HepG2 (cell line): ENCODE measurements around the gene MSX2. TPM values are rescaled to one million over a fixed set of nuclear protein-coding genes. Genes with fewer than 3 reads are reported as not detected.

Experiments
- ATAC-seq: fragments of 200-7000 bp; cut with Tn5 transposase; 3 replicates; pipeline ENCODE4 v1.9.1; 2020; ENCODE audit warnings: mild to moderate bottlenecking, moderate library complexity
- BruUV-seq: library from RNA; stranded (reverse); fragments of 400-500 nt; replicated peaks from 2 replicates; lab custom pipeline; 2021; lab: Mats Ljungman, UMichigan
- CTCF ChIA-PET: fragments of 300-600 bp; formaldehyde crosslinking; extraction: SDS; loops from one replicate; lab custom pipeline; 2021; ENCODE audit warnings: low total read pairs, inconsistent platforms, low intra/inter-chr PET ratio; lab: Yijun Ruan, JAX
- POLR2A ChIA-PET: fragments of 350-600 bp; sonication (Branson Sonifier 250); formaldehyde crosslinking; loops from one replicate; lab custom pipeline; 2020; ENCODE audit warnings: antibody characterized with exemption, inconsistent platforms; lab: Yijun Ruan, JAX
- DNase-seq: peaks from one replicate; pipeline ENCODE4 v3.0.0-alpha.2; 2015; ENCODE audit warnings: low spot score
- FAIRE-seq: peaks from 3 replicates; lab custom pipeline; 2011; peaks lifted over from hg19 to GRCh38; lab: Jason Lieb, UNC
- H2AFZ ChIP-seq: one replicate; pipeline ENCODE4 v1.6.1; 2011; ENCODE audit warnings: low read length, inconsistent platforms
- H3K27ac ChIP-seq: fragments of 300-600 bp; 3 replicates; pipeline ENCODE4 v1.8.0; 2011; ENCODE audit warnings: mixed run types, mild to moderate bottlenecking, mixed read lengths, low read length, inconsistent platforms; ENCODE audit not compliant: insufficient read depth; ENCODE audit errors: extremely low read length
- H3K27me3 ChIP-seq, 2 experiments: fragments of 200-600 bp in 1 of 2; 2 replicates in 1 of 2; 3 replicates in 1 of 2; pipeline versions ENCODE4 v1.6.0 to v1.8.0; 2011; ENCODE audit warnings: low read length in 2 of 2, mild to moderate bottlenecking in 2 of 2, moderate library complexity in 2 of 2, inconsistent platforms in 1 of 2; ENCODE audit not compliant: insufficient read depth in 2 of 2, control insufficient read depth in 1 of 2
- H3K36me3 ChIP-seq, 2 experiments: fragments of 200-600 bp in 1 of 2; replicated peaks in 1 of 2; 2 replicates in 1 of 2; 3 replicates in 1 of 2; pipeline versions ENCODE4 v1.5.1 to v1.8.0; 2011; ENCODE audit warnings: low read length in 2 of 2, inconsistent platforms in 1 of 2; ENCODE audit not compliant: insufficient read depth in 2 of 2, control insufficient read depth in 1 of 2
- H3K4me1 ChIP-seq: 2 replicates; pipeline ENCODE4 v1.5.1; 2012; ENCODE audit warnings: low read length, inconsistent platforms; ENCODE audit not compliant: insufficient read depth
- H3K4me2 ChIP-seq: 2 replicates; pipeline ENCODE4 v1.6.0; 2011; ENCODE audit warnings: low read depth, low read length, inconsistent platforms
- H3K4me3 ChIP-seq, 3 experiments: fragments of 200-600 bp in 1 of 3; sonication (generic), shearing (Covaris generic) in 1 of 3; replicated peaks in 1 of 3; 2 replicates each; pipeline ENCODE4 v1.5.1; 2011 to 2016; ENCODE audit warnings: low read length in 3 of 3, inconsistent platforms in 2 of 3, low read depth in 2 of 3, mild to moderate bottlenecking in 2 of 3, control low read depth in 1 of 3, mixed read lengths in 1 of 3; ENCODE audit not compliant: insufficient read depth in 1 of 3
- H3K79me2 ChIP-seq: one replicate; pipeline ENCODE4 v1.6.1; 2011; ENCODE audit warnings: low read length, inconsistent platforms; ENCODE audit not compliant: insufficient read depth
- H3K9ac ChIP-seq: 2 replicates; pipeline ENCODE4 v1.6.0; 2011; ENCODE audit warnings: mild to moderate bottlenecking, low read depth, low read length, inconsistent platforms; ENCODE audit not compliant: insufficient read depth
- H3K9me3 ChIP-seq: 2 replicates; pipeline ENCODE4 v1.5.1; 2012; ENCODE audit warnings: mild to moderate bottlenecking, low read length
- H4K20me1 ChIP-seq: 2 replicates; pipeline ENCODE4 v1.6.0; 2011; ENCODE audit warnings: inconsistent platforms, mild to moderate bottlenecking, low read length, moderate library complexity; ENCODE audit not compliant: insufficient read depth
- FOXK1 ChIP-seq: sonication (generic); formaldehyde crosslinking; IDR thresholded peaks from 2 replicates; pipeline ENCODE4 v1.4.0; 2020; ENCODE audit warnings: low read depth, missing genetic modification reagents, borderline replicate concordance
- ISX ChIP-seq: sonication (generic); formaldehyde crosslinking; conservative IDR thresholded peaks from 2 replicates; pipeline ENCODE4 v1.5.0; 2020; ENCODE audit warnings: missing genetic modification reagents
- KLF15 ChIP-seq: sonication (generic); formaldehyde crosslinking; IDR thresholded peaks from 2 replicates; pipeline ENCODE4 v1.8.1; 2023; ENCODE audit warnings: borderline replicate concordance, mild to moderate bottlenecking, inconsistent platforms, missing genetic modification reagents, mixed read lengths
- MEIS1 ChIP-seq: sonication (generic); formaldehyde crosslinking; IDR thresholded peaks from 2 replicates; pipeline ENCODE4 v1.9.0; 2021; ENCODE audit warnings: mild to moderate bottlenecking, missing genetic modification reagents, moderate library complexity, borderline replicate concordance
- NCOA1 ChIP-seq: sonication (generic); formaldehyde crosslinking; IDR thresholded peaks from 2 replicates; pipeline ENCODE4 v1.9.0; 2021; ENCODE audit warnings: missing genetic modification reagents
- NFIC ChIP-seq: IDR thresholded peaks from 2 replicates; pipeline ENCODE4 v1.6.1; 2012; ENCODE audit warnings: mild to moderate bottlenecking, low read length, inconsistent platforms
- NR1H2 ChIP-seq: sonication (generic); formaldehyde crosslinking; IDR thresholded peaks from 2 replicates; pipeline ENCODE4 v1.8.1; 2022; ENCODE audit warnings: low read depth, missing genetic modification reagents, borderline replicate concordance
- SETDB1 ChIP-seq: sonication (generic); formaldehyde crosslinking; IDR thresholded peaks from 2 replicates; pipeline ENCODE4 v1.5.1; 2020; ENCODE audit warnings: missing genetic modification reagents, mild to moderate bottlenecking, borderline replicate concordance
- SSRP1 ChIP-seq: IDR thresholded peaks from 2 replicates; pipeline ENCODE4 v1.6.1; 2016; ENCODE audit warnings: control low read depth
- THAP11 ChIP-seq: IDR thresholded peaks from 2 replicates; pipeline ENCODE4 v1.6.1; 2016; ENCODE audit warnings: missing biosample characterization, missing genetic modification reagents
- ZBTB3 ChIP-seq: sonication (generic); formaldehyde crosslinking; IDR thresholded peaks from 2 replicates; pipeline ENCODE4 v1.4.0; 2020; ENCODE audit warnings: low read depth, mild to moderate bottlenecking, moderate library complexity, missing genetic modification reagents, borderline replicate concordance
- WGBS: methylation state at CpG from one replicate; pipeline ENCODE4 v1.1.6; 2017; ENCODE audit warnings: low lambda C conversion rate; 5-methylcytosine and 5-hydroxymethylcytosine counted together
- in situ Hi-C: cut with HindIII; loops from 2 replicates; pipeline ENCODE4 v1.10.0; 2017; ENCODE audit warnings: low pct_unique_long_range_greater_than_20kb; ENCODE audit not compliant: extremely low pct_ligation_motif_present
- intact Hi-C: fragments of 100-400 bp; cut with micrococcal nuclease; formaldehyde crosslinking; loops from one replicate; pipeline ENCODE4 v1.10.0; 2022; ENCODE audit not compliant: unreplicated experiment
- polyA plus RNA-seq, 8 experiments: library from polyadenylated mRNA; depleted of rRNA in 3 of 8; stranded (reverse) in 7 of 8; unstranded in 1 of 8; fragments of >200 nt; fragmentation: Illumina TruSeq in 4 of 8; extraction: Trizol in 4 of 8; gene quantifications; 2 replicates each; pipeline versions ENCODE4 v1.2.1 to v1.2.3, GENCODE V29; 2011 to 2016; ENCODE audit warnings: low read depth in 4 of 8, missing spikeins in 1 of 8, mixed read lengths in 1 of 8; ENCODE audit not compliant: insufficient read depth in 1 of 8
- total RNA-seq, 5 experiments: library from RNA; depleted of rRNA; stranded (reverse); fragments of >200 nt; fragmentation: Illumina TruSeq; extraction: Trizol; gene quantifications; 2 replicates each; pipeline ENCODE4 v1.2.3, GENCODE V29; 2016; ENCODE audit warnings: low read depth in 1 of 5
- TF ChIP-seq, protein P1 (sequence below): sonication (generic); formaldehyde crosslinking; IDR thresholded peaks from 2 replicates; pipeline ENCODE4 v1.5.0; 2020; ENCODE audit warnings: mild to moderate bottlenecking, missing genetic modification reagents, borderline replicate concordance
- TF ChIP-seq, protein P2 (sequence below): sonication (generic); formaldehyde crosslinking; IDR thresholded peaks from 2 replicates; pipeline ENCODE4 v1.4.0; 2020; ENCODE audit warnings: missing genetic modification reagents, borderline replicate concordance
- TF ChIP-seq, protein P3 (sequence below): IDR thresholded peaks from 2 replicates; pipeline ENCODE4 v1.6.1; 2016; ENCODE audit warnings: missing compliant biosample characterization, missing genetic modification reagents, borderline replicate concordance

The MSX2 gene
- total and polyA plus RNA-seq, 2 of the 13 experiments (the other 11 are each of a cell fraction or from before 2014, with no cell fraction given), result not detected

DNA sequence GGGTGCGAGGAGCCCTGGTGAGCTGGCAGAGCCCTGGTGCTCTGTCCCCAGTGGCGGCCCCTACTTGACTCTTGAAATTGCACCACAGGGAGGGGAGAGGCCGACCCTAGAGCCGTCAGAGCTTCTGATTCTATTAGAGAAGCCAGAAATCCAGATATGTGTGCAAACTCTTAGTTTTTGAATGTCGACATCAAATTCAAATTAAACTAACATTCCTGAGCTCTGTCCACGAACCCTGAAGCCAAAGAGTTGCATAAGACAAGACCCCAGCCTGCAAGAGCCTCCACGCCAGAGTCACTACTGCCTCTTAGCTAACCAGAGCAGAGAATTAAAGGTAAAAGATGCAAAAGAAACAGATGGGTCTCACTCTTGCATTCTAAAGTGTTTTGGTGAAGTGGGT, 29.8 kb upstream of the MSX2 start:
- Histone ChIP-seq H3K36me3 (no peaks in the 10 kb centered on the region), H3K4me3 (no peak overlapping the region), H3K4me1 (peaks cover 27% of the 10 kb centered on the region), H3K27ac (no peak overlapping the region), H3K9ac (no peak overlapping the region), H4K20me1 (no peaks in the 10 kb centered on the region), H3K27me3 (peaks cover 0 to 24% of the 10 kb centered on the region in 2 experiments), H3K4me2 (no peak overlapping the region), H3K9me3 (no peaks in the 10 kb centered on the region), H2AFZ (no peak overlapping the region), H3K79me2 (no peaks in the 10 kb centered on the region)
- POLR2A ChIA-PET, result no interaction called here
- ATAC-seq (no peak; the same call in 2 of the 3 replicates), FAIRE-seq (no peak), DNase-seq (no peak)
- in situ Hi-C loops, result no loop called here
- 17% methylated on average over 3 of the region's 7 CpGs for WGBS
- CTCF ChIA-PET, result no interaction called here
- BruUV-seq, result no TSS peak
- TF ChIP-seq NR1H2 (CRISPR knock-in tag) (no peak), SETDB1 (CRISPR knock-in tag) (no peak)
- intact Hi-C loops, result no loop called here

DNA sequence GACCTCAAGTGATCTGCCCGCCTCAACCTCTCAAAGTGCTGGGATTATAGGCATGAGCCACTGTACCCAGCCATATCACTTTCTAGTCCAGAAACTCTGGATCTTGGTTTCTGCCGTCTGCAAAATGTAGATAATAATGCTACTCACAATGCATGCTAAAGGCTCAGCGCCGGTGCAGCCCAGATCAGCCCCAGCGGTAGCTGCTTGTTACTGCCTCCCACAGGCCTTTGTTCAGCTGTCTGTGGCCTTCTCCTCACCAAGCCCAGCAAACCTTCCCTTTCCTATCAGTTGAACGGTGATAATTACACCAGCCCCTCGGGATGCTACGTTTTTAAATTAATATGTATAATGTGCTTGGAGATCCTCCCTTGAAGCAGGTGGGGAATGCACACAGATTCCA, 26.2 kb upstream of the MSX2 start:
- no TSS peak for BruUV-seq
- no peak overlapping the region for H3K4me2 ChIP-seq
- peaks cover 14% of the 10 kb centered on the region for H3K4me1 ChIP-seq
- intact Hi-C loops (no loop called here), in situ Hi-C loops (no loop called here)
- no peaks in the 10 kb centered on the region for H3K36me3 ChIP-seq
- ChIA-PET POLR2A (no interaction called here), CTCF (no interaction called here)
- no peak overlapping the region for H3K27ac ChIP-seq
- H4K20me1 ChIP-seq, result no peaks in the 10 kb centered on the region
- ATAC-seq (peak; percentile 58; the same call in 2 of the 3 replicates), DNase-seq (no peak), FAIRE-seq (no peak)
- WGBS, result 36% methylated on average over 8 of the region's 8 CpGs
- no peaks in the 10 kb centered on the region for H3K9me3 ChIP-seq
- H3K9ac ChIP-seq, result no peak overlapping the region
- no peak overlapping the region for H2AFZ ChIP-seq
- H3K27me3 ChIP-seq, result peaks cover 0 to 11% of the 10 kb centered on the region in 2 experiments; a peak in 3 of 5 replicates
- H3K4me3 ChIP-seq, result no peak overlapping the region
- no peaks in the 10 kb centered on the region for H3K79me2 ChIP-seq
- TF ChIP-seq, protein P1, sequence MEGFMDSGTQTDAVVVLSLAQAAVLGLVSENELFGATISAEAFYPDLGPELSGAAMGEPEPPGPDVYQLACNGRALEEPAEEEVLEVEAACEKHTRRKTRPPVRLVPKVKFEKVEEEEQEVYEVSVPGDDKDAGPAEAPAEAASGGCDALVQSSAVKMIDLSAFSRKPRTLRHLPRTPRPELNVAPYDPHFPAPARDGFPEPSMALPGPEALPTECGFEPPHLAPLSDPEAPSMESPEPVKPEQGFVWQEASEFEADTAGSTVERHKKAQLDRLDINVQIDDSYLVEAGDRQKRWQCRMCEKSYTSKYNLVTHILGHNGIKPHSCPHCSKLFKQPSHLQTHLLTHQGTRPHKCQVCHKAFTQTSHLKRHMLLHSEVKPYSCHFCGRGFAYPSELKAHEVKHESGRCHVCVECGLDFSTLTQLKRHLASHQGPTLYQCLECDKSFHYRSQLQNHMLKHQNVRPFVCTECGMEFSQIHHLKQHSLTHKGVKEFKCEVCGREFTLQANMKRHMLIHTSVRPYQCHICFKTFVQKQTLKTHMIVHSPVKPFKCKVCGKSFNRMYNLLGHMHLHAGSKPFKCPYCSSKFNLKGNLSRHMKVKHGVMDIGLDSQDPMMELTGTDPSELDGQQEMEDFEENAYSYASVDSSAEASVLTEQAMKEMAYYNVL (CRISPR knock-in tag), result no peak
- TF ChIP-seq FOXK1 (no peak), THAP11 (CRISPR knock-in tag) (no peak), ISX (CRISPR knock-in tag) (no peak), SSRP1 (no peak), NFIC (no peak), KLF15 (CRISPR knock-in tag) (no peak), ZBTB3 (CRISPR knock-in tag) (no peak), MEIS1 (CRISPR knock-in tag) (no peak), NCOA1 (no peak)
- TF ChIP-seq, protein P2, sequence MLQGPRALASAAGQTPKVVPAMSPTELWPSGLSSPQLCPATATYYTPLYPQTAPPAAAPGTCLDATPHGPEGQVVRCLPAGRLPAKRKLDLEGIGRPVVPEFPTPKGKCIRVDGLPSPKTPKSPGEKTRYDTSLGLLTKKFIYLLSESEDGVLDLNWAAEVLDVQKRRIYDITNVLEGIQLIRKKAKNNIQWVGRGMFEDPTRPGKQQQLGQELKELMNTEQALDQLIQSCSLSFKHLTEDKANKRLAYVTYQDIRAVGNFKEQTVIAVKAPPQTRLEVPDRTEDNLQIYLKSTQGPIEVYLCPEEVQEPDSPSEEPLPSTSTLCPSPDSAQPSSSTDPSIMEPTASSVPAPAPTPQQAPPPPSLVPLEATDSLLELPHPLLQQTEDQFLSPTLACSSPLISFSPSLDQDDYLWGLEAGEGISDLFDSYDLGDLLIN (CRISPR knock-in tag), result no peak
- TF ChIP-seq, protein P3, sequence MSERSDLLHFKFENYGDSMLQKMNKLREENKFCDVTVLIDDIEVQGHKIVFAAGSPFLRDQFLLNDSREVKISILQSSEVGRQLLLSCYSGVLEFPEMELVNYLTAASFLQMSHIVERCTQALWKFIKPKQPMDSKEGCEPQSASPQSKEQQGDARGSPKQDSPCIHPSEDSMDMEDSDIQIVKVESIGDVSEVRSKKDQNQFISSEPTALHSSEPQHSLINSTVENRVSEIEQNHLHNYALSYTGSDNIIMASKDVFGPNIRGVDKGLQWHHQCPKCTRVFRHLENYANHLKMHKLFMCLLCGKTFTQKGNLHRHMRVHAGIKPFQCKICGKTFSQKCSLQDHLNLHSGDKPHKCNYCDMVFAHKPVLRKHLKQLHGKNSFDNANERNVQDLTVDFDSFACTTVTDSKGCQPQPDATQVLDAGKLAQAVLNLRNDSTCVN (CRISPR knock-in tag), result no peak
